Nephron progenitor cell (in vitro differentiated cells): Measurements from ENCODE around the gene ALDH1L1.

Source experiments
- DNase-seq: peaks from one replicate; pipeline ENCODE4 v3.0.0; 2021
- H3K27ac Mint-ChIP-seq: 2 replicates; pipeline ENCODE4 v1.8.0; 2021; ENCODE audit warnings: mild to moderate bottlenecking, moderate library complexity, mixed read lengths
- H3K27me3 Mint-ChIP-seq: 2 replicates; pipeline ENCODE4 v1.8.0; 2021; ENCODE audit warnings: mild to moderate bottlenecking, low read depth, mixed read lengths; ENCODE audit not compliant: poor library complexity
- H3K36me3 Mint-ChIP-seq: 2 replicates; pipeline ENCODE4 v1.8.0; 2021; ENCODE audit warnings: low read depth, mixed read lengths
- H3K4me1 Mint-ChIP-seq: 2 replicates; pipeline ENCODE4 v1.8.0; 2021; ENCODE audit warnings: mixed read lengths
- H3K4me3 Mint-ChIP-seq: 2 replicates; pipeline ENCODE4 v1.8.0; 2021; ENCODE audit warnings: mild to moderate bottlenecking, moderate library complexity, mixed read lengths
- H3K9me3 Mint-ChIP-seq: 2 replicates; pipeline ENCODE4 v1.8.0; 2021; ENCODE audit warnings: mild to moderate bottlenecking, moderate library complexity, mixed read lengths
- TF ChIP-seq, protein P1 (sequence below): fragments of 200-600 bp; sonication (generic); IDR thresholded peaks from 2 replicates; pipeline ENCODE4 v1.5.0; 2021; ENCODE audit warnings: antibody characterized with exemption

The ALDH1L1 gene

DNA sequence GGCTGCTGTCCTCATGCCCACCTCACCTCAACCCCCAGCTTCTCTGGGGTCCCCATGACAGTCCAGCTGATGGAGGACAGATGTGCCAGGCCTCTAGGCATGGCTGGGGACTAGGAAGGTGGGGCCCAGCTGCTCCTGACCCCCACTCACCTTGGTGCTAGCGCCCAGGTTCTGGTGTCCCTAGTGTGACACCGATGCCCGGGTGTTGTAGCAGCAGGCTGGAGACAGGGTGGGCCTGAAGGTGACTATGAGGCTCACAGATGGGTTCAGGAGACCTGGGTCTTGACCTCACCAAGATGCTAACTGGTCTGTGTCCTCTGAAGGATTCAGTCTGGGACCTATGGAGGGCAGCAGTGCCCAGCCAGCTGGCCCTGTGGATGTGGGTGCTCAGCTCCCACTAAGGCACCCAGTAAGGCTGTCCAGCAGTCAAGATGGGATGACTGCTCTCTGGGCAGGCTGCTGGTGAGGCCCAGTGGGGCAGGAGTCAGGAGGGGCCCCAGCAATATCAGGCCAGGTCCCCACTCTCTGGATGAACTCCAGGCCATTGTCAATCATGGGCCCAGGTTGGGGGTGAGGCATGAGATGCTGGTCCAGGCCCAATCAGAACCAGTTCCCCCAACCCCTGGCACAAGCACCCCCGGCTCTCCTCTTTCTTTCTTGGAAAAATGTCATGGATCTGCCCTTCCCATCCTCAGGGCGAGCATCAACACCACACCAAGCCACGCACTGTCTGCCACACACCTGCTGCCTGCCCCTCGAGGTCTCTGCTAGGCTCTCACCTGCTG lies 33.0 kb downstream of the ALDH1L1 start:
- TF ChIP-seq, protein P1, sequence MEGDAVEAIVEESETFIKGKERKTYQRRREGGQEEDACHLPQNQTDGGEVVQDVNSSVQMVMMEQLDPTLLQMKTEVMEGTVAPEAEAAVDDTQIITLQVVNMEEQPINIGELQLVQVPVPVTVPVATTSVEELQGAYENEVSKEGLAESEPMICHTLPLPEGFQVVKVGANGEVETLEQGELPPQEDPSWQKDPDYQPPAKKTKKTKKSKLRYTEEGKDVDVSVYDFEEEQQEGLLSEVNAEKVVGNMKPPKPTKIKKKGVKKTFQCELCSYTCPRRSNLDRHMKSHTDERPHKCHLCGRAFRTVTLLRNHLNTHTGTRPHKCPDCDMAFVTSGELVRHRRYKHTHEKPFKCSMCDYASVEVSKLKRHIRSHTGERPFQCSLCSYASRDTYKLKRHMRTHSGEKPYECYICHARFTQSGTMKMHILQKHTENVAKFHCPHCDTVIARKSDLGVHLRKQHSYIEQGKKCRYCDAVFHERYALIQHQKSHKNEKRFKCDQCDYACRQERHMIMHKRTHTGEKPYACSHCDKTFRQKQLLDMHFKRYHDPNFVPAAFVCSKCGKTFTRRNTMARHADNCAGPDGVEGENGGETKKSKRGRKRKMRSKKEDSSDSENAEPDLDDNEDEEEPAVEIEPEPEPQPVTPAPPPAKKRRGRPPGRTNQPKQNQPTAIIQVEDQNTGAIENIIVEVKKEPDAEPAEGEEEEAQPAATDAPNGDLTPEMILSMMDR: no peak
- H3K27me3 Mint-ChIP-seq: peaks cover 18% of the 10 kb centered on the region
- H3K4me1 Mint-ChIP-seq: no peaks in the 10 kb centered on the region
- H3K36me3 Mint-ChIP-seq: no peaks in the 10 kb centered on the region
- DNase-seq: no peak
- no peaks in the 10 kb centered on the region for H3K9me3 Mint-ChIP-seq
- H3K27ac Mint-ChIP-seq: no peak overlapping the region
- no peak overlapping the region for H3K4me3 Mint-ChIP-seq

DNA sequence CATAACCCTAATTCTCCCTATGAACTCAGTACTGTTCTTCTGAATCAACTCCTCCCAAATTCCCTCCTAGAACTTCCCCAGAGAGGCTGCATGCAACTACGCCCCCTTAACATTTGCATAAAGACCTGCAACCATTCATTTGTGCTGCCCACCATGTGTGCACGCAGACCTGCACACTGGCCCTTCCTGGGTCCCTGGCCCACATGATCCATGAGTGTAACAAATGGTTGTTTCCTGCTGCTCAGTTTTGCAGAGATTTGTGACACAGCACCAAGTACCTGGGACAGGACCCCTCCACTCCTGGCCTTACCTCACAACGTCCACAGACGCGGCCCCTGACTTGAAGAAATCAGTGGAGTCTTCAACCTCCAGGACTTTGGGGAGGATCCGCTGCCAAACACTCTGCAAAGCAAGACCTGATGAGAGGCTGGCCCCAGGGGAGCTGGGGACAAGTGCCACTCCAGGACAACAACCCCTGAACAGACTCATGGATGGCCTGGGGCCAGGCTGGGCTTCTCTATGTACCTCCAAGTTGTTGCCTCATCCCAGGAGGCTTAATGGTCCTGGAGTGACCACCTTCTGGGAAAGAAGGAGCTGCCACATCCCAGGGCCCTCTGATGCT lies 33.8 kb downstream of the ALDH1L1 start:
- peaks cover 23% of the 10 kb centered on the region for H3K27me3 Mint-ChIP-seq
- no peak for DNase-seq
- no peaks in the 10 kb centered on the region for H3K9me3 Mint-ChIP-seq
- TF ChIP-seq, protein P1: no peak
- no peak overlapping the region for H3K4me3 Mint-ChIP-seq
- no peaks in the 10 kb centered on the region for H3K36me3 Mint-ChIP-seq
- no peaks in the 10 kb centered on the region for H3K4me1 Mint-ChIP-seq
- H3K27ac Mint-ChIP-seq: no peak overlapping the region

DNA sequence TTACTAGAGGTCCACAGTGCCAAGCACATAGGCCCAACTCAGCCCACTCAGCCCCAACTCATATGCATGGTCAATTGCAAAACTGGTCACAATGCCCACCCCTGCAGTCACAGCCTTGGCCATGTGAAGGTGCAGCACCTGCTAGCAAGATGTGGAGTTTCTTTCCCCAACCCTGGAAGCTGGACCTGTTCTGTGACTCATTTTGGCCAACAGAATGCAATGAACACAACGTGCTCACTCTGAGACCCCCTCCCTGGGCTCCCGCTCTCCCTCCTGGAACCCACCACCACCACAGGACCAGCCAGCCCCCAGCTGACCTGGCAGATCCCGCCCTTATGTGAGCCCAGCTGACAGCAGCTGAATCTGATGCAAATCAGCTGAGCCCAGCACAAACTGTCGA lies 34.4 kb downstream of the ALDH1L1 start:
- Mint-ChIP-seq H3K27ac (no peak overlapping the region), H3K27me3 (peaks cover 29% of the 10 kb centered on the region), H3K9me3 (no peaks in the 10 kb centered on the region), H3K36me3 (no peaks in the 10 kb centered on the region), H3K4me3 (no peak overlapping the region), H3K4me1 (no peaks in the 10 kb centered on the region)
- TF ChIP-seq, protein P1: no peak
- no peak for DNase-seq

DNA sequence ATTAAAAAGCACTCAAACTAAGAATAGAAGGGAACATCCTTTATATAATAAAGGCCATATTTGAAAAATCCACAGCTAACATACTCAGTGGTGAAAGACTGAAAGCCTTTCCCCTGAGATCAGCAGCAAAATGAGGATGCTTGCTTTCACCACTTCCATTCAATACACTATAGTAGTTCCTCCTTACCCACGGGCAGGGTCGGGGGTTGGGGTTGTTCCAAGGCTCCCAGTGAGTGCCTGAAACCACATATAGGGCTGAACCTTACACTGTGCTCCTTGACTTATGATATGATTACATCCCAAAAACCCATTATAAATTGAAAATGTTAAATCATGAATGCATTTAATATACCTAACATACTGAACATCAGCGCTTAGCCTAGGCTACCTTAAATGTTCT lies 37.7 kb downstream of the ALDH1L1 start:
- TF ChIP-seq, protein P1: no peak
- DNase-seq: no peak
- H3K27me3 Mint-ChIP-seq: peaks cover 47% of the 10 kb centered on the region

DNA sequence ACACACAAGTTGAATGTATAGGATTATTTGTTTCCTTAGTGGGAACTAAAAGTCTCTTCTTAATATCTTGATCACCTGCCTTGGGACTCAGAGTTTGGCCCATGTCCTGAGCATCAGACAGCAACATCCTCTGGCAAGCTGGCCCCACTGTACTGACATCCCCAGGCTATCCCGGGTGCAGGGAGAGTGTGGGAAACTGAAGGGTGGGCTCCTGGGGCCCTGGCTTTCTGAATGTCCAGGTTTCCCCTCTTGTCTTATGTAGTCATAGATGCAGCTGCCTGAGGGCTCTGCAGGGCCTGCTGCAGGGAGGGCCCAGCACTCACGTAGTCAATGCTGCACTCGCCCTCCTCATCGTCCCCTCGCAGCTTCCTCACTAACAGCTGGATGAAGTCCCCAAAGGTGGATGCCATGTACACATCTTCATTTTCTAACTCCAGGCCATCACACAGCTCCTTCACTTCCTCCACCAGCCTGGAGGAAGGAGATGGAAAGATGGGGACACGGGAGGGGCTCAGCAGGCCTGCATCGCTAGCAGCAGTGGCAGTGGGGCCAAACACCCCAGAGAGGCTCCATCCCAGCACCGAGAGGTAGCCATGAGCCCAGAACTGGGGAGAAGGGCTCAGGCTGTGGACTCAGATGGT lies 42.8 kb downstream of the ALDH1L1 start:
- TF ChIP-seq, protein P1: no peak
- H3K27ac Mint-ChIP-seq: no peak overlapping the region
- H3K4me1 Mint-ChIP-seq: peaks cover 11% of the 10 kb centered on the region
- no peaks in the 10 kb centered on the region for H3K9me3 Mint-ChIP-seq
- H3K27me3 Mint-ChIP-seq: peaks cover 48% of the 10 kb centered on the region
- H3K4me3 Mint-ChIP-seq: no peak overlapping the region
- H3K36me3 Mint-ChIP-seq: no peaks in the 10 kb centered on the region
- no peak for DNase-seq

More for the DNA sequence above, 37.7 kb downstream of the ALDH1L1 start:
- Mint-ChIP-seq H3K4me3 (no peak overlapping the region), H3K9me3 (no peaks in the 10 kb centered on the region), H3K4me1 (no peaks in the 10 kb centered on the region), H3K27ac (no peak overlapping the region), H3K36me3 (no peaks in the 10 kb centered on the region)
